DMS 273 treated with DMSO at 0.1 percent for 48 hours (cell line): ENCODE measurements around the gene BCL2.
"Not testable (repeated sequence)": the region's sequence is repeated elsewhere in the genome, so short reads cannot be mapped to it uniquely, and the experiment has no call there.

Experiments used
- DNase-seq: peaks from one replicate; lab custom pipeline; 2025; lab: John Stamatoyannopoulos, UW

BCL2 gene

DNA sequence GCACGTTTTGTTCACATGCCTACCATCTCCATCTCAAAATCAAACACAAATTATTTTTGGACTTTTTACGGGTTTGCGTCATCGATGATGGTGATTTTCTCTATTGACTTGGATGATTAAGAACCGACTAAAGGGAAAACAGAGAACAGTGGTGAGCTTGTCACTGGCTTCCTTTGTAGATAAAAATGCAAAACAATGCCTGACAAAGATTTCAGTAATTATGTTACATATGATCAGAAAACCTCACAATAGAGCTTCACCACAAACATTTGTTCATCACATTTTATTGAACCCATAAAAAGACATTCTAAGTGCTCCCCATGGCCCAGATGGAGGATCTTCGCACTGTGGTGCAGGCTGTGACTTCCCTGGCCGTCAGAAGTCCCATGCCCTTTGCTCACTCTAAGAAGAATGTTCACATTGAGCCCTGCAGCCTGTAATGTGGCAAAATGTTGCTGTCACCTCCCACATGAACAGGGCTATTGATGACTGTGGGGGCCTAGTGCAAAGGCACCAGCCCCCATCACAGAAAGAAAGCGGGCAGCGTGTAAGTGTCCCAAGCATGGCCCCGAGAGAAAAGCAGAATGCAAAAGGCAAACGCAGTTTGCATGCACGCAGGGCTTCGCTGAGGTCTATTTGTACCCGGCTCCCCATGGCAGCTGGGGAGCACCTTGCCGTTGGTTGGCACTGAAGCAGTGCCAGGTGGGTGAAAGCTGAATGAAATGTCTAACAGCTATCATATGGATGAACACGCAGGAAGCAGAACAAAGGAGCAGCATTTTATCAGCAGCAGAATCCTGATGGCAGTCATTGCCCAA, 60.6 kb downstream of the BCL2 start:
- no peak for DNase-seq

DNA sequence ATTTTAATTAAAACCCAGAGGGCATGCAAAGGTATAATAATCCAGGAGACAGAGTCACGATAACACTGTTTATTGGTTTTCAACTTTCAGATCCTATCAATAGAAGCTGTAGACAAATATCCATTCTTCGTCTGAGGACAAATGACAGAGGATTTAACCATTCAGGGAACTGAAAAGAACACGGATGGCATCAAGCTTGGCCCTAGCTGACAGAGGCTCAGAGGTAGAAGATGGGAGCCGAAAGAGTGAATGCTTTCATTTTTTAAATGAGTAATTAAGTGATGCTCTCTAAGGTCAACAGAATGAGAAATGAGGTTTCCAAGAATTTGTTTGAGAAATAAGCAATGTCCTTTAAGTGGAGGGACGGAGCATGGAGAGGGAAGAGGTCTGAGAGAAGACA, 62.1 kb downstream of the BCL2 start:
- DNase-seq: no peak

GRCh38 chr18:63255435-63255834, 64.1 kb downstream of the BCL2 start:
- DNase-seq: no peak

DNA sequence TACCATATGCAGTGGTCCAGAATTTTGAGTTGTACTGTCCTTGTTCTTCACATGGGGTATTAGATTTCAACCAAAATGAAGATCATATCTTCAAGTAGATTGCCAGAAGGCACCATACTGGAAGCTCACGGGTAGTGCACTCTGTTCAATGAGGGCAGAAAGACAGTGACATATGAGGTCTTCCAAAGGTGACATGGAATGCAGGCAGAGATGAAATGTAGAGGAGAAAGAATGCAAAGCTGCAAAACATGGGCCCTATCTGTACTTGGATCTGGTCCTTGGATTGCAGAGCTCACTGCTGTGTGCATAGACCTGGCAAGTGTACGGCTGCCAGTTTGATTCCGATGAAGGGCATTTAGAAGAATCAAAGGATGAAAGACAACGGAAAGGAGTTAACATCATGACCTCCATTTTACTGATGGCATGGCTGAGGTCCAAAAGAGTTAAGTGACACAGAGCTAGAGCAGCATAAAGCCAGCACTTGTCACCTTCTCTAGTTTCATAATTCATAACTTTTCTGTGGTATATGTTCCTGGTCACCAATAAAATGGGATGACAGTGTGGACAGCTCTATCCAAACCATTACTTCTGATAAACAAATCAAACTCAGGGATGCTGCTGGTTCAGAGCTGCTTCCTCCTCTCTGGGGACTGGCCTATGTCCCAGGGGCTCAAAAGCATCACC, 64.7 kb downstream of the BCL2 start:
- no peak for DNase-seq

DNA sequence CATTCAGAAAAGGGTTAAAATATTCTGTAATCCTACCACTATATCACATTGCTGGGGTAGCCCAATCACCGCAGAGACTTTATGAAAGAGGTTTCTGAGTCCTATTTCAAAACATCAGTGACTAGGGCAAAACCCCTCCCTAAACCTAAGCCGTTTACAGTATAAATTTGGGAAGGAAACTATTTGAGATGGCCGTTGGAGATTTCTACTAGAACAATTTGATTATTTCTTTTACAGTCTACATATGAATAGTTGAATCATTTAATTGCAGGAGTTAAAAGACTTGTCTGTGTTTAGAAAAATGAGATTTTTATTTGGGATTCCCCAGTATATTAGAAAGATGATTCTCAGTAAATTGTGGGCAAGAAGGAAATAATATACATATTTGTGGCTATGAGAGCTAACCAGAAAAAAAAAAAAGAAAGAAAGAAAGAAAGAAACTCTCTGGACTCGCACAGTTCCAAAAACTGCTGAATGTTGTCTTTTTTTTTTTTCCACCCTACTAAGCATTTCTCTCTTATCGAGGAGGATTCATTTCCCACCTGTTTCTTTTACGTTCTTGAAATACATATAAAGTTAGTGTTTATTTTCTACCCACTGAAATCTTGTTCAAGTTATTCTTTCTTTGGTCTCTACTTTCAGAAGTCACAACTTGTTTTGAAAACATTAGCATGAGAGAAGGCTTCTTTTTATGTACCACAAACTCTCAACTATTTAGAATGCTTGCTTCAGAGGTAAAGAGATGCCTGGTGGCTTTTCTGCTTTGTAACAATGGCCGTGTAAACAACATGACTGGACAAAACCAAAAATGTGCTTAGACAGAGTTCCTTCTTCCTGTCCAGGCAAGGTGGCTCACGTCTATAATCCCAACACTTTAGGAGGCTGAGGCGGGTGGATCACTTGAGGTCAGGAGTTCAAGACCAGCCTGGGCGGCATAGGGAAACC, 65.9 kb downstream of the BCL2 start:
- no peak for DNase-seq

DNA sequence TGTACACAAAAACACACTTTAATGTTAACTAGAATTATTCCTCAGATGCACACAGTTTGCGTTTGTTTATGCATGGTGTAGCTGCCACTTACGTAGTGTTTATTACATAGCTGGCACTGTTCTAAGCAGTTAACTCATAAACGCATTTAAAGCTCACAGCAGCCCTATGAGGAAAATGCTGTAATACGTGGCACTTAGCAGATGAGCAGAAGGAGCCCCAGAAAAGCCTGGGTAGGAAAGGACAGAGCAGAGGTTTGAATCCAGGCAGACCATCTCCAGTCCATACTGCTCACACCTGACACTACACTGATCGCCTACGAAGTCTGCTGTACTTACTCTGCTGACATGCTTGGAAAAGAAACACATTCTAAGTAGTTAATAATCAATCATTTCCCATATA, 66.6 kb downstream of the BCL2 start:
- no peak for DNase-seq

- no peak for DNase-seq
These were observed 69.8 kb downstream of the BCL2 start for GRCh38 chr18:63249771-63250170.

GRCh38 chr18:63247926-63248325, 71.6 kb downstream of the BCL2 start:
- no peak for DNase-seq

GRCh38 chr18:63247506-63247905, 72.1 kb downstream of the BCL2 start:
- no peak for DNase-seq

DNA sequence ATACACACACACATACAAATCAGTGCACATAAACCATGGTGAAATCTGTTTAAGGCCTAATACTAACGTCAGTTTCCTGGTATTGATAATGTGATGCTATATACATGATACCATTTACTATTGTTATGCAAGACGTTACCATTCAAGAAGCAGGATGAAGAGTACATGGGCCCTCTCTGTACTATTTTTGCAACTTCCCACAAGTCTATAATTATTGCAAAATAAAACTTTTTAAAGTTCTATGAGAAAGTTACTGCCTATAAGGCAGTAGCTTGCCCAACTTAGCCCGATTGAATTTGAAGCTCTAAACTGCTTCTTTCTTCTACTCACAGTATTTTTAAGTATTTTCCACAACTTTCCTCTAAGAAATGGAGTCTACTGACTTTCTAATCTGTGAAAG, 74.0 kb downstream of the BCL2 start:
- no peak for DNase-seq

DNA sequence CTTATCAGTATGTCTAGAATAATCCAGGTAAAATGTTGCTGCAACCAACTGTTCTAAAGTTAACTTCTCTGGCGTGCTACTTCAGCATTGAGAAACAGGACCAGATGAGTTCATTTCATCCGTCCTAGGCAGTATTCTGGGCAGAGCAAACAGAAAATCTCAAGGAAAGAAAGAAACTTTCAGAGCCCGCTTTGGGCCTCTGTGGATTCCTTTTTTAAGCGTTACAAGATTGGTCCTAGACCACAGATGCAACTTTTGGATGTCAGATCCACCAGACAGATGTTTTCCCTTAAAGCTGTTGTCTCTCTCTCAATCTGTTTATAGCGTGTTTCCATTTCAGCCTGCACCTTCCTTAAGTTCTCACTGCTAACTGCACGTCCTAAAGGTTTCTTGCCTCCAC, 75.0 kb downstream of the BCL2 start:
- no peak for DNase-seq

DNA sequence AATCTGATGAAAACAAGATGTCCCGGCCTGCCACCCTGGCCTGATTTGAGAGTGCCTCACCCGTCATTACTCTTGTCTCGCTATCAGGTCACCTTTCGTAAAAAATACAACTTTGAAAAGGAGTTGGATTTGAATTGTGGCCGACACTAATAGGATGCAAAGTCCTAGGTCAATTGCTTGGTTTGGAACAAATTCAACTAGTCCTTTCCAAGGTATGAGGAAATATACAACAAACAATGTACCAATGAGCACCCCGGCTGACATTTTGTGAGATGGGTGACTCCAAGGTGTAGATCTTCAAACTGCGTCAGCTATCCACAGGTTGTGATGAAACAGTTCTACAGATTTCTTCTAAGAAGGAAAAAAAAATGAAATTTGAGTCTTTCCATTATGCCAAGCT, 77.8 kb downstream of the BCL2 start:
- no peak for DNase-seq

DNA sequence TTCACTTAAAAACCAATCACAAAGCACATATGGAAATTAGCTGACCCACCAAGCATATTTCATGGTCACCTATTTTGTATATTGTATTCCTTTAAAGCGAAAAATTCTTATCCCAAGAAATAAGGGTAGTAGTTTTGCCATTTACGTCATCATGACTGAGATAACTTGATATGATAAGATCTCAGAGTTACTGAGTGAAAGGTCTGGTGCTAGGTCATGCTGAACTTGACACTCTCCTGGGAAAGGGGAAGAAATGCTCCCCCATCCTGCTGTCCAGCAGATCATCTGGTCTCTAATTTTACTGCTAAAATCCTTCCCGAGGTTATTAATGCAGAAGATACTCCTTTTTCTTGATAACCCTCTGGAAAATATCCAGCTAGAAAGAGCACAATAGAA, 78.3 kb downstream of the BCL2 start:
- no peak for DNase-seq

DNA sequence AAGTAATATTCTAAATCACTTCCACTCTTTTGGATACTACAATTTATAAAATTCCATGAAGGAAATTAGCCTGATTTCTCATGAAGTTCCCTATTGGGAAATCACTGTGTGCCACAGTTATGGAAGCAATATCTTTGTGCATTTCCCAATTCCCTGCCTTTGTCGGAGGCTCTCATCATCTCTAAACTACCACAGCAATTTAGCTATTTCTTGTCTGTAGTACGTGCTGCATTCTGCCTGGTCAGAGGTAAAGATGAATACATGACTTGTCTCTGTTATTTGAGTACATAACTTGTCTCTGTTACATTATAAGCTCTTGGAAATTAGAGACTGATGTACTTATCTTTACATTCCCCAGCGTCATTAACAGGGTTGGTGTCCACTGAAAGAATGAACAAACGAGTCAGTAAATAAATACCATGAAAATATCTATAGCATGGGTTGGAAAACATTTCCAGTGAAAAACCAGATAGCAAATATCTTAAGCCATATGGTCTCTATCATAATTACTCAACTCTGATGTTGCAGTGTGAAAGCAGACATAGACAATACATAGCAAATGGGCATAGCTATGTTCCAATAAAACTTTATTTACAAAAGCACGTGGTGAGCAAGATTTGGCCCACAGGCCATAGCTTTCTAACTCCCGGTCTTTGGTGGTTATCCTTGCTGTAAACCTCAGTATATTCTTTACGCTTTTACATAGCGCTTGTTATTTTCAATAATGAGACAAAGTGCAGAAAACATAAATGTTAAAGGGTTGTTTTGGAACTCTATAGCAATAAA, 78.8 kb downstream of the BCL2 start:
- DNase-seq: no peak

- no peak for DNase-seq
These were observed 80.9 kb downstream of the BCL2 start for GRCh38 chr18:63238693-63239075.

- DNase-seq: no peak
These were observed 81.5 kb downstream of the BCL2 start for GRCh38 chr18:63237881-63238692.

DNA sequence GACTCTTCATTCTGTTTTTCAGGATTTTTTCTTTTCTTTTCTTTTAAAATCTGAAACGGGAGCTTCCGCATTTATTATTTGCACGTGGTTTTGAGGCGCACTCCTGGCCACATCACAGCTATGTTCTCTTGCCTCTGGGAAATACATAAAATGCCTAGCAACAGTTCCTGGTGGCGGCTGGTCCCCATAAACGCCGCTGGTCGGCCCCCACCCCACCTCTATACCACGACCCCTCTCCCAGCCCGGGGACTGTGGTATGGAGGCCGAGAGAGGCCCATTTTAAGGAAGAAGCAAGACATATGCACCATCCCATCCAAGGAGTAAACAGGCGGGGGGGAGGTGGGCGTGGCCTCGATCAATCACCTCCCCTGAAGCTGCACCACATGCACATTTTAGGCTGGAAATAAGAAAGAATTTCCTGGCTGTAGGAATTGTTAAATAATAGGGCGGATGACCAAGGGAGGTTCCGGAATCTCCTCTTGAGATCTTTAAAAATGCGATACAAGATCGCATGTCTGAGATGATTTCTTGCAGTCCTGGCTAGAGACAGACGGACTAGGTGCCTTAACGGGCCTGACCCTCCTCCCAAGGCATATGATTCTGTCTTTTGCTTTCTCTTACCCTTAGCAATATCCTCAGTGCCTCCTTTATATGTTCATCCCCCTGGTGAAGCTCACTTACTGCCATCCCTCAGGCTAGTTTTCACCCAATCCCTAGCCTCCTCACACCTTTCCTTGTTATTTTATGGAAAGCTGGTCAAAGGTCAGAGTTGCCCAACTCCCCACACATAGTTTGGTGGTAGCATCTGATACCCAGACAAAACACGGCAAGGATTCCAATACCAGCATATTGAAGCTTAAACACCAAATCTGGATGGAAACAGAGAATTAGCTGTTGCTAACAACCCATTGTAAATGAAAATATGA, 82.4 kb downstream of the BCL2 start:
- no peak for DNase-seq

DNA sequence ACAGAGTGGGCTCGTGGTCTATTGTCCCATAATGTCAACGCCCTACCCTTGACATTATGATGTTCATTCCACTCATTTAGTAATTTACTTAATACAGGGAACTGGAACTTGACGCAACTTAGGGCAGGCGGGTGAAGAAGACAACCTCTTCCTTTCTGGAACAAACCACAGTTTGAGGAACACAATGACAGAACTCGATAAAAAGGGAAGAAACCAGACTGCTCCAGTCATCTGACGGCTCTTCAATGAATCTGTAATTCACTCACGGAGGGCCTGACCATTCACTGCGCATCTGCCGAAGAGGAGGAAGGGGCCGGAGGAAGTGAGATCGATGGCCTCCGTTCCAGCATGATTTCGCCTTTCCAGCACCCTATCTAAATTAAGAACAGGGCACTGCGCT, 83.2 kb downstream of the BCL2 start:
- DNase-seq: no peak

- DNase-seq: not testable (repeated sequence)
These were observed 83.6 kb downstream of the BCL2 start for GRCh38 chr18:63235920-63236319.

- no peak for DNase-seq
These were observed 84.7 kb downstream of the BCL2 start for GRCh38 chr18:63234841-63235240.
